ENCODE measurements around the gene FYB2.

FYB2 gene

GRCh38 chr1:56831871-56832693 is 12.9 kb upstream of the FYB2 start:
- DNase-seq (ENCODE audit: low read depth, low spot score), result peak; percentile 91
- ChIA-PET CTCF (interaction anchor here (0.7 to 3.8 kb wide), 34 partner anchors 10 to 1217 kb away, joined by 3 to 23 read pairs (median 4); partner anchors contain the start of genes C8B and DAB1), POLR2A (interaction anchor here (0.9 kb wide), 1 partner anchor 1715 kb away, joined by 3 read pairs; the partner anchor contains the start of gene OMA1)
- no peak overlapping the region for H3K4me3 ChIP-seq (ENCODE audit: low read depth, low read length)
- peak; percentile 84 for TF ChIP-seq CTCF (IDR thresholded peaks at IDR 0.05; ENCODE audit: insufficient read depth, low read length, missing control alignments)

GRCh38 chr1:56830052-56830451 is 10.8 kb upstream of the FYB2 start:
- TF ChIP-seq CTCF (IDR thresholded peaks at IDR 0.05; ENCODE audit: insufficient read depth, low read length, missing control alignments), result no peak
- CTCF ChIA-PET, result interaction anchor here (1.1 to 3.8 kb wide), 9 partner anchors 9 to 1216 kb away, joined by 4 to 23 read pairs (median 16); no protein-coding TSS in a partner anchor
- POLR2A ChIA-PET, result no interaction called here
- no peak overlapping the region for H3K4me3 ChIP-seq (ENCODE audit: low read depth, low read length)
- DNase-seq (ENCODE audit: low read depth, low spot score), result no peak

- no peak for TF ChIP-seq CTCF (IDR thresholded peaks at IDR 0.05; ENCODE audit: insufficient read depth, low read length, missing control alignments)
- CTCF ChIA-PET, result interaction anchor here (1.0 kb wide), 1 partner anchor 140 kb away, joined by 3 read pairs; no protein-coding TSS in a partner anchor
- POLR2A ChIA-PET, result no interaction called here
- DNase-seq (ENCODE audit: low read depth, low spot score), result no peak
- no peak overlapping the region for H3K4me3 ChIP-seq (ENCODE audit: low read depth, low read length)
Observed at GRCh38 chr1:56827711-56828110, 8.5 kb upstream of the FYB2 start.

GRCh38 chr1:56825436-56825835 is 6.2 kb upstream of the FYB2 start:
- POLR2A ChIA-PET, result no interaction called here
- CTCF ChIA-PET, result interaction anchor here (0.6 to 1.5 kb wide), 3 partner anchors 143 to 901 kb away, joined by 3 read pairs; no protein-coding TSS in a partner anchor
- TF ChIP-seq CTCF (IDR thresholded peaks at IDR 0.05; ENCODE audit: insufficient read depth, low read length, missing control alignments), result no peak
- no peak overlapping the region for H3K4me3 ChIP-seq (ENCODE audit: low read depth, low read length)
- no peak for DNase-seq (ENCODE audit: low read depth, low spot score)

GRCh38 chr1:56824938-56825337 is 5.7 kb upstream of the FYB2 start:
- no peak for DNase-seq (ENCODE audit: low read depth, low spot score)
- H3K4me3 ChIP-seq (ENCODE audit: low read depth, low read length), result no peak overlapping the region
- no peak for TF ChIP-seq CTCF (IDR thresholded peaks at IDR 0.05; ENCODE audit: insufficient read depth, low read length, missing control alignments)
- POLR2A ChIA-PET, result no interaction called here
- CTCF ChIA-PET, result interaction anchor here (0.6 to 1.3 kb wide), 2 partner anchors 279 to 900 kb away, joined by 3 read pairs; no protein-coding TSS in a partner anchor

- ChIA-PET POLR2A (no interaction called here), CTCF (interaction anchor here (1.3 to 1.4 kb wide), 2 partner anchors 278 to 1540 kb away, joined by 3 to 4 read pairs; no protein-coding TSS in a partner anchor)
- H3K4me3 ChIP-seq (ENCODE audit: low read depth, low read length), result no peak overlapping the region
- no peak for DNase-seq (ENCODE audit: low read depth, low spot score)
- no peak for TF ChIP-seq CTCF (IDR thresholded peaks at IDR 0.05; ENCODE audit: insufficient read depth, low read length, missing control alignments)
Observed at GRCh38 chr1:56824271-56824670, 5.1 kb upstream of the FYB2 start.
